HS-27A (cell line): ENCODE data around the gene ARPP21.
"Not testable (repeated sequence)": the region's sequence is repeated elsewhere in the genome, so short reads cannot be mapped to it uniquely, and the experiment has no call there.

ENCODE experiments used
- DNase-seq: peaks from one replicate; pipeline ENCODE4 v3.0.0-alpha.2; 2012; ENCODE audit warnings: low read depth, missing footprints

ARPP21 gene

DNA sequence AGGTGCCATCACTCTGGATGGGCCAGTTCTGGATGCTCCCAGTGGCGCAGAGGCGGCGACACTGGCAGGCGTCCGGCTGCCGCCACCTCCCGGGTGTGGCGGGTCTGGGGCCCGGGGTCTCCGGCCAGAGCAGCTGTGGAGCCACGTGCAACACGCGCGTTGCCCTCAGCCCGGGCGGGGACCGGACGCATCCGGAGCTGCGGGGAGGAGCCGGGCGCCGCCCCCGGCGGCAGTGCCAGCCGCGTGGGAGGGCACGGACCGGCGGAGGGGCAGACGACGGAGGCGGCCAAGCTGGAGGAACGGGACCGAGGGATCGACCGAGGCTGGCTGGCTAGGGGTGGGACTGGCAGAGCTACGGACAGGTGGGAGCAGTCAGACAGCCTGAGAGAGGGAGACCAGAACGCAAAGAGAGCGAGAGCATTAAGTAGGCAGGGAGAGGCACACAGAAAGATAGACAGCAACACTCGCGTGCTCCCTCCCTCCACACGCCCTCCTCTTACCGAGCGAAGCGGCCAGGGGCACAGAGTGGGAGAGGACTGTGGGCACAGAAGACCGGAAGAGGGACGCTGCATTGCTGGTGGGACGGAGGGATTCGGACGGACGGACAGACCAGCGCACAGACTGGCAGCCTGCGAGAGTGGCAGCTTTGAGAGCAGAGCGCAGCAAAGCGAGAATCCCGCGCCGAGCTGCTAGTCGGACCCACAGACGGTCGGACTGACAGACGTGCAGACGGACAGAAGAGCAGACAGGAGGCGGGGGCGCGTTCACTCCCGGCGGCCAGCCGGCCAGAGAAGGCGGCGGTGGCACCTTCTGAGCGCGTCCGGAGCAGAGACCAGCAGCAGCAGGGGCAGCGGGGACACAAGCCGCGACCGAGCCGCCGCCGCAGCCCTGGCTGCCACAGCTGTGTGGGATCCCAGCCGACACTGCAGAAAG, at the start of gene ARPP21:
ARPP21 (plus strand) TSS at position 272 of the 933 bp plus-strand sequence. CDS start 42,227 bp downstream, outside the sequence.
- no peak for DNase-seq

- DNase-seq = no peak
Observed at GRCh38 chr3:35592589-35593295, 46.6 kb upstream of the ARPP21 start.

- no peak for DNase-seq
Observed at GRCh38 chr3:35594739-35595138, 44.6 kb upstream of the ARPP21 start.

DNA sequence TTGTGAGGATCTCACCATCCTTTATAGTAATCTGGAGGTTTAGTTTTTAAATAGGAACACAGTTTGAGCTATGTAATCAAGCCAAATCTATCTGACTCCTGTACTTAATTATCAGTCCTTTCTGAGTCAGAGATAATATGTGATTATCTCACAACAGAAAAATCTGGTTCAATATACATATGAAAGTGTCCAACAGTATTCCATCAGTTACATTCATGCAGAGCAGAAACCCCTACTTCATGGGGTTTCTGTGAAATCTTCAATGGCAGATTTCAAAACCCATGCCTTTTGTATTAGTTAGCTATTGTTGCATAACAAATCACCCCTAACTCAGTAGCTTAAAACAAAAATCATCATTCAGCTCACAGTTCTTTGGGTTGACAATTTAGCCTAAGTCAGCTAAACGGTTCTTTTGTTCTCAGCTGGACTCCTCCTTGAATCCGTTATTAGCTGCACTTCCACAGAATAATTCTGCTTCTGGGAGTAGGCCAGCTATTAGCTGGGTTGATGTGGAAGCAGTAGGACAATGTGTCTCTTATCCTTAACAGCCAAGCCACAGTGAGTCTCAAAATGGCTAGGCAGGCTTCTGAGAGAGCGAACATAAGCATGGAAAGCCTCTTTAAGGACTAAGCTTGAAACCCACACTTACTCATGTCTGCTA, 42.9 kb upstream of the ARPP21 start:
- no peak for DNase-seq

GRCh38 chr3:35597490-35597889, 41.8 kb upstream of the ARPP21 start:
- no peak for DNase-seq

- no peak for DNase-seq
Observed at GRCh38 chr3:35598804-35599203, 40.5 kb upstream of the ARPP21 start.

- DNase-seq = no peak
Observed at GRCh38 chr3:35601959-35602358, 37.4 kb upstream of the ARPP21 start.

- DNase-seq = no peak
Observed at GRCh38 chr3:35602395-35602936, 36.9 kb upstream of the ARPP21 start.

- peak; percentile 3 for DNase-seq
Observed at GRCh38 chr3:35616346-35616745, 23.0 kb upstream of the ARPP21 start.

- no peak for DNase-seq
Observed at GRCh38 chr3:35617370-35617769, 22.0 kb upstream of the ARPP21 start.

GRCh38 chr3:35620238-35620637, 19.1 kb upstream of the ARPP21 start:
- not testable (repeated sequence) for DNase-seq

- no peak for DNase-seq
Observed at GRCh38 chr3:35624698-35625097, 14.6 kb upstream of the ARPP21 start.

DNA sequence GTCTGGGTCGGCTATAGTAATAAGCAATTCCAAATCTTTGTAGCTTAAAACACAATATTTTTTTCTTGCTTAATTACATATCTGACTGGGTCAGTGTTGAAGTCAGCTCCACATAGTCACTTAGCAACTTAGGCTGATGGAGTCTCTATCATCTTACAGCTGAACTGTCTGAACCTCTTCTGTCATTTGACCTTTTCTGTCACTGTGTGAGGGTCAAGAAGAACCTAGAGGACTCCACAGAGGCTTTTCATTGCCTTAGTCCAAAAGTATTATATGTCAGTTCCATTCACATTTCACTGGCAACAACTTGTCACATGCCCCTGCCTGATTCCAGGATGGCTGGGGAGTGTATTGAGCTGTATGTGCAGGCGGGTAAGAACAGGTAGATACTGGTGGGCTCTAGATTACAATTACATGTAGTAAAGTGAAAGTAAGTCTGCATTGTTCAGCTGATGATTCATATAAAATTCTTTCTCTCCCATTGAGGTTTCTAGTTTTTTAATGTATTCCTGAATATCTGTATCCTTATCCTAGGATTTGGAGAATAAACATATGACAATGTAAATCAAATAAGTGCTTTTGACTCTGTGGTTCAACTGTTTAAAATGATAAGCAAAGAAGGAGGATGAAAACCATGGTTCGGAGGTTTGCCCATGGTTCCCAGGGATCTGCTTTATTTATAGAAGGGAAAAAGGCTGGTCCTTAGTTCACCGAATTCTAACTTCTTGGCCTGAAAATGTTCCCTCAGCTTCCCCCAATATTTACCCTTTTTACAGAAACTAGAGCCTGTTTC, 5.8 kb upstream of the ARPP21 start:
- no peak for DNase-seq

GRCh38 chr3:35635407-35635806, 3.9 kb upstream of the ARPP21 start:
- DNase-seq = no peak

DNA sequence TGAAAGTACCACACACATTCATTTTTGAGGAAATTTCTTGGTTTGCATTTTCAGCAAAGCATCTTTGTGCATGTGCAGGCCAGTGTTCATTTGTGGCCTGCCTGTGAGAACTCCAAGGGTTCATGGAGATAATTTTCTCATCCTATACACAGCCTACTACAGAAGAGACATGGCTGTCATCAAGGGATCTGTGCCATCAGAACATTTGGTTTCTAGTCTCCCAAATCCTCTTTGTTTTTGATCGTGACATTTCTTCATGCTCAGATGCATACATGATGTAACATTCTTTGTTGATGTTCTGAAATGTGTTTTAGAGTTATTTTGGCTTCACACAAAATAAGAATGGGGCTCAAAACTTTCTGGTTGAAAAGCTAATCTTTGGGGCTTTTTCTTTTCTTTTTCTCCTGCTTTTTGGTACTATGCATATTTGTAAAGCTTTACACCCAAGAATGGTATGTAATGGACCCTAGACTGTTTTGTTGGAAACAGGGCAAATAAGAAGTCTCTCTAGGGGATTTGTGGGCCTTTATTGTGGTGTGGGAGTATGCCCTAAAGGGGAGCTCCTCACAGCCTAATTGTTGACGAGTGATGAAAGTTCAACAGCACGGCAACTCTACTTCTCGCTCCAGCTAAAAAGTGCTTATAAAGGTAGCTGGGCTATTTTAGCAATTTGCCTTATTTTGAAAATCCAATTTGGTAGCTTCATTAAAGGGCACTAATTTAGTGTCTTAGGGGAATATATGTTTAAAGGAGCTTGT, 3.2 kb upstream of the ARPP21 start:
- DNase-seq = no peak

DNA sequence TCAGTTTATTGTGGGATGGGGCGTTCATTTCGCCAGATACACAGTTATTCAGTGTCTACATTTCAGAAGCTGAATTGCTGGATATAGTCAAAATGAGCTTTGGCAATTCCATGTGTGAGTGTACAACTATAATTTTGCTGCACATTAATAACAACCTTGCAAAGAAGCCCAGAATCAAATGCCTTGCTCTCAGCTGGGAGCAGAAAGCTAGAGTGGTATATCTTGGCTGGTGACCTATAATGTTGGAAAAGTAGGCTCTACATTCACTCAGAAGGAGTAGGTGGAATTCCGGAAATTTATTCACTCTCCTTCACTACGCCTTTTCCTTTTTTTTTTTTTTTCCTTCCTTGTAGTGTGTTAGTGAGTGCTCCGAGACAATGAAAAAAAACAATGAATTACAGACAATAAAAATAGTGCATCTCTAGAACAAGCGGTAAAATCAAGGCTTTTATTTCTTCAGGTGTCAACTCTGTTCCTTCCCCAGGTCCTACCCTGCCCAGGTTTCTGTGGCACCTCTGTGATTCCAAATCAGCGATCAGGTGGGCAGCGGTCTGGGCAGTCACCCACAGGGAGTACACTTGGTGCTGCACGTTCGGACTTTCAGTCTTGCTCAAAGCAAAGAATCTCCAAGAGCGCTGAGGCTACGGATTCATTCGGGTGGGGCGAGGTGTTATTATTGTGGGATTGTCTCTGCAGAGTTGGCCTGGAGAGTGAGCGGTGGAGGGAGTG, 910 bp upstream of the ARPP21 start:
- DNase-seq = no peak

GRCh38 chr3:35638980-35639253, 408 bp upstream of the ARPP21 start:
- DNase-seq = no peak

DNA sequence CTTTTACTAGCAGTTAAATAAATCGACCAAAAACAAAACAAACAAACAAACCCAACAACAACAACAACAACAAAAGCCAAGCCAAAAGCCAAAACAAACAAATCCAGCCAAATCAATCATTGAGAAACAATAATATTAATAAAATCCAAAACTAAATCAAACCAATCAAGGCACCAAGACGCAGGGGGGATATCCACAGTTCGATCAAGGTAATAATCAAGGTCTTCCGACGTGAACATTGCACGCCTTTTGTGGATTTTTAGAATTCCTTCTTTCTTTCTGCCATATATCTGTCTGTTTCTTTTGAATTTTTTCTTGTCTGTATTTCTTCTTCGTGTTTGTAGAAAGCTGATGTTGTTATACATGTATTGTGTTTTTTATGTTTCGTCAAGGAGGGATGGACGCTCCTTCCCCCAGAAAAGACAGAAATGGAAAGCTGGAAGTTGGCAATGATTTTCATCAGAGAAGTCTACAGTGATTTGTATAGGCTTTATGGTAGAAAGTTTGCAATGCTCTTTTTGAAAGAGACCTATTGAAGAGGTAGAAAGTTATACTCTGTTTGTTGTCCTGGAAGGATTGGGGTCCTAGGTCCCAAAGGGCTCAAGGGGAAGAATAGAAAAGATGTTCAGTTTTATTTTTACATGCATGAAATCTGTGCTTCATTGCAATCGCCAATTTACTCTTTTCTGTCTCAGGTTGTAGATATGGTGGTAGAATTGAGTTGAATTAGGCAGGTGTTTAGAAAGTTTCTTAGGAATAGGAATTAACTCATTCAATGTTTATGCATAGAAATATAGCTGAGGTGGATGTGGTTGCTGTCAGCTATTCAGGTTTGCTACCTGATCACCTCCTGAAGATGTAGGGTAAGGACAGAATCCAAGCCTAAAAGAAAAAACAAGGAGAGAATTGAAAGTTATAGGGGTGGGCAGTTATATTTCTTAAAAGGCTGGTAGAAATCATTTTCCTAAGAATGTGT, 1.2 kb downstream of the ARPP21 start:
- no peak for DNase-seq

- DNase-seq = no peak
Observed at GRCh38 chr3:35641331-35641730, 2.0 kb downstream of the ARPP21 start.
